ENCODE data around the gene ABR.

DNA sequence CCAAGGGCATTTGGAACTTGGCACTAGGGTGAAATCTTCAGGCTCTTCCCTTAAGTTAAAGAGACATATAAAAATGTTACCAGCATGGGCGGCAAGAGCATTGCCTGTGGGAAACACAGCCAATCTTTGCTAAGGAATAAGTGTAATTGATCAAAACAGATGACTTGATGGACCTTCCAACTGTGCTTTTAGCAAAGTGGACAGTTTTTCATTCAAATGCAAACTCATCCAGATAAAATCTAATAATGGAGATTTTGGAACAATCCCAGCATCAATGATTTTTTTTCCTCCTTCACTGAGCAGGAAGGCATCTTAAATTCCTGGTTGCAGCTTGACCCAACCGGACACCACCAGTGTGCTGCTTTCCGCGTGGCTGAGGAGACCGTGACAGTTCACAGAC lies 47.6 kb upstream of the ABR start:
- no peak for TF ChIP-seq EZH2phosphoT487 (IDR thresholded peaks at IDR 0.05; ENCODE audit: borderline replicate concordance, low read length)
- TF ChIP-seq, protein P1, sequence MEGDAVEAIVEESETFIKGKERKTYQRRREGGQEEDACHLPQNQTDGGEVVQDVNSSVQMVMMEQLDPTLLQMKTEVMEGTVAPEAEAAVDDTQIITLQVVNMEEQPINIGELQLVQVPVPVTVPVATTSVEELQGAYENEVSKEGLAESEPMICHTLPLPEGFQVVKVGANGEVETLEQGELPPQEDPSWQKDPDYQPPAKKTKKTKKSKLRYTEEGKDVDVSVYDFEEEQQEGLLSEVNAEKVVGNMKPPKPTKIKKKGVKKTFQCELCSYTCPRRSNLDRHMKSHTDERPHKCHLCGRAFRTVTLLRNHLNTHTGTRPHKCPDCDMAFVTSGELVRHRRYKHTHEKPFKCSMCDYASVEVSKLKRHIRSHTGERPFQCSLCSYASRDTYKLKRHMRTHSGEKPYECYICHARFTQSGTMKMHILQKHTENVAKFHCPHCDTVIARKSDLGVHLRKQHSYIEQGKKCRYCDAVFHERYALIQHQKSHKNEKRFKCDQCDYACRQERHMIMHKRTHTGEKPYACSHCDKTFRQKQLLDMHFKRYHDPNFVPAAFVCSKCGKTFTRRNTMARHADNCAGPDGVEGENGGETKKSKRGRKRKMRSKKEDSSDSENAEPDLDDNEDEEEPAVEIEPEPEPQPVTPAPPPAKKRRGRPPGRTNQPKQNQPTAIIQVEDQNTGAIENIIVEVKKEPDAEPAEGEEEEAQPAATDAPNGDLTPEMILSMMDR (conservative IDR thresholded peaks at IDR 0.05; ENCODE audit: low read depth, low read length) = no peak
- TF ChIP-seq EZH2 (IDR thresholded peaks at IDR 0.05; ENCODE audit: low read length, unreplicated experiment) = no peak
